Cerebellar nuclear complex (tissue), 1 donor: Measurements from ENCODE around the gene ATP1A1.

Source experiments
- DNase-seq, 2 experiments: peaks; one replicate each; lab custom pipeline; 2025; lab: John Stamatoyannopoulos, UW

Gene ATP1A1

DNA sequence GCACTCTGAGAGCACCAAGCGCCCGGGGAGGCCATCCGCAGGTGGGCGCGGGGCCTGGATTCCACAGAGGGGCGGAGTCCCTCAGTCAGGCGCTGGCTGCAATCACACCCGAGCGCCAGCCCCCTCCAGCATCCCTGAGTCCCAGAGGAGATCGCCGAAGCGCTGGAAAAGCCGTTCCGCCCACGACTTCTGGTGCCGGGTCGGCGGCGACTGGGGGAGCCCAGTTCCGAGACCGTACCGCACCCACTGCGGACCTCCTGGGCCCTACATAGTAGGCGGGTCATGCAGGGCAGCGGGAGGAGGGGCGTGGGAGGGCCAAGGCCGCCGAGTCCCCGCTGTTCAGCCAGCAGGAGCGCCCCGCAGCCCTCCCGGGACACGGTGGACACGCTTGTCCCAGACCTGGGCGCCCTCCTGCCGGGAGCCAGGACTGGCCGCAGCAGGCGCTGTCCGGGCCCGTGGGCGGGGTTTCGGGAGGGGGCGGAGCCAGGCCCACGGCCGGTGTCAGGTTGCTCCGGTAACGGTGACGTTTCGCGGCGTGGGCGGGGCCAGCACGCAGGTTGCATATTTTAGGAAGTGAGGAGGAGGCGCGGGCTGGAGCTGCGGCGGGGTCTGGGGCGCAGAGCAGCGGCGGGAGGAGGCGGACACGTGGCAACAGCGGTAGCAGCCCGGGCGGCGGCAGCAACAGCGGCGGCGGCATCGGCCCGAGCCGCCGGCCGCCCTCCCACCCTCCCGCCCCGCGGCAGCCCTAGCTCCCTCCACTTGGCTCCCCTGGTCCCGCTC is at the start of gene ATP1A1:
TSS of gene ATP1A1 (plus strand) at position 594 of the 780 bp plus-strand sequence. CDS start 268 bp downstream, outside the sequence.
- peak; percentile 79 to 81 for DNase-seq

DNA sequence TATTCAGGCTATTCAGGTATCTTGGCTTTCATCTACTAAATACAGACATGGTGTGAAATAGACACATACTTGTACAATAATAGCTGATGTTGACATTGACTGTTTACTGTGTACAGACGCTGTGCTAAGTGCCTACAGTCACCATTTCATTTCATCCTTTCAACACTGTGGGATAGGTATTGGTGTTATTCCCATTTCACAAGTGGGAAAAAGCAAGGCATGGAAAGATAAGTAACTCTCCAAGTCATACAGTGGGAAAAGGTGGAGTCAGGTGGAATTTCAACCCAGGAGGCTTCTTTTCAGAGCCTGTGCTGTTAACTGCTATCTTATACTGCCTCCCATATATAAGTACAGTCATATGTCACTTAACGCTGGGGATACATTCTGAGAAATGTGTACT is 49.6 kb upstream of the ATP1A1 start:
- DNase-seq: no peak

DNA sequence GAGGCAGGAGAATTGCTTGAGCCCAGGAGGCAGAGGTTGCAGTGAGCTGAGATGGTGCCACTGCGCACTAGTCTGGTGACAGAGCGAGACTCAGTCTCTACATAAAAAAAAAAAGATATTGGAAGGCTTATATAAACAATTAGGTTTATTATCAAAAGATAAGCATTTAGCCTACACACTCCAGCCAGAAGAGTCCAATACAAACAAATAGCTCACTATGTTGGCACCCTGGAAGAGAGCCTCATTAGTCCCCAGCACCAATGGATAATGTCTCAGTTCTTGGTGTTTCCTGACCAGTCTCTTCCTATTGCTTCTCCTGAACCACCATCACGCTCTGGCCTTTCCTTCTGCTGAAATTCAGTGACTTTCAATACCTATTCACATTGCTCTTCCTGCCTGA is 48.6 kb upstream of the ATP1A1 start:
- DNase-seq: no peak

DNA sequence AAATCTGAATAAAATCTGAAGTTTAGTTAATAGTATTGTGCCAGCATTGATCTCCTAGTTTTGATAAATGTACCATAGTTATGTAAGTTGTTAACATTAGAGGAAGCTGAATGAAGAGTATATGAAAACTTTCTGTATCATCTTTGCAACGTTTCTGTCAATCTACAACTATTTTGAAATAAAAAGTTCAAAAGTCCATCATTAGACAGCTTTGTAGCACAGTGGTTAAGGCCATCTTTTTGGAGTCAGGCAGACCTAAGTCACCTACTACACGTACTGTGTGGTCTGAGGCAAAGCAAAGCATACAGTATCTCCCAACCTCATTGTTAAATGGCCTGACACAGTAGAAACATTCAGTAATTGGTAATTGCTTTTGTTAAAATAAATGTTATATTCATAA is 47.9 kb upstream of the ATP1A1 start:
- DNase-seq: no peak

DNA sequence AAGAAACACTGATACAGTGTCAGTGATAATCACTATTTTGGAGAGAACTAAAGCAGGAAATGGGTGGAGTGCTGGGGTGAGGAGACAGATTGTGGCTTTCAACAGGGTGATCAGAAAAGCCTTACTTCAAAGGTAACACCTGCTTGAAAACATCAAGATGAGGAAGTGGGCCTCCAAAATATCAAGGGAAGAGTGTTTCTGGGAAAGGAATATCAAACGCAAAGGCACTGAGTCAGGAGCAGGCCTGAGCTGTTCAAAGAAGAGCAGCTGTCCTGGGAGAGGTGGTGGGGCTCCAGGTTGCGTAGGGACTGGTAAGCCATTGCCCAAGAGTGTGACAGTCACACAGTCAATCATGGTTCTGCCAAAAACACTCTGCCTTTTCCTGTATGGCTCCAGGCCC is 47.1 kb upstream of the ATP1A1 start:
- DNase-seq: no peak

DNA sequence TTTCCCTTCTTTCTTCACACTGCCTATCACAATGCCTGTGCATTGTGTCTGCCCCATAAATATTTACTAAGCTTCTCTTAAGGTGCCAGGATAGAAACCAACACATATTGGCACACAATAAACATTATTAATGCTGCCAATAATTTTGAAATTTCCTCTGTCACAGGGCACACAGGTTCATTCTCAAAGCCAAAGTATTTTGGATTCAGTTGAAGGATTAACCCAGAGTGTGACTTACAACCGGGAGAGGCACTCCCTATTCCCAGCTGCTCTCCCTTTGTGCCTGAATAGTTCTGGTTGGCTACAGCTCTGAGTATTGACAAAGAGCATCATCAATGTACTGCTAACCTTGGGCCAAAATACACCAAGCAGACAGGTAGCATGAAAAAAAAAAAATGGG is 46.6 kb upstream of the ATP1A1 start:
- no peak for DNase-seq

DNA sequence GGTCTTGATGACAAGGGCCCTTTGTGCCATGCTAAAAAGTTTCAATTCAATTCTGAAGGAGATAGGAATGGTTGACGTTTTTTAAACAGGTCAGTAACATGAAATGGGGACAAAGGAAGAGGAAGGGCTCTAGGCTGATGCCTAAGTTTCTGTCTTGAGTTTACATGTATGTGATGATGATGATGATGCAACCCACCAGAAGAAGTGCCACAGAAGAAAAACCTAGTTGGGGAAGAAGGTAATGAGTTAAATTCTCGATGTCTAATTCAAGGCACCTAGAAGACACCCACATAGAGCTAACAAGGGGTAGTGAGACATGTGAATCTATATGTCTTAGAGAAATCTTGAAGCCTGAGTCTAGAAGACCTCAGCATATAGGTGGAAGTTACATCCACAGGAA is 44.4 kb upstream of the ATP1A1 start:
- no peak for DNase-seq

DNA sequence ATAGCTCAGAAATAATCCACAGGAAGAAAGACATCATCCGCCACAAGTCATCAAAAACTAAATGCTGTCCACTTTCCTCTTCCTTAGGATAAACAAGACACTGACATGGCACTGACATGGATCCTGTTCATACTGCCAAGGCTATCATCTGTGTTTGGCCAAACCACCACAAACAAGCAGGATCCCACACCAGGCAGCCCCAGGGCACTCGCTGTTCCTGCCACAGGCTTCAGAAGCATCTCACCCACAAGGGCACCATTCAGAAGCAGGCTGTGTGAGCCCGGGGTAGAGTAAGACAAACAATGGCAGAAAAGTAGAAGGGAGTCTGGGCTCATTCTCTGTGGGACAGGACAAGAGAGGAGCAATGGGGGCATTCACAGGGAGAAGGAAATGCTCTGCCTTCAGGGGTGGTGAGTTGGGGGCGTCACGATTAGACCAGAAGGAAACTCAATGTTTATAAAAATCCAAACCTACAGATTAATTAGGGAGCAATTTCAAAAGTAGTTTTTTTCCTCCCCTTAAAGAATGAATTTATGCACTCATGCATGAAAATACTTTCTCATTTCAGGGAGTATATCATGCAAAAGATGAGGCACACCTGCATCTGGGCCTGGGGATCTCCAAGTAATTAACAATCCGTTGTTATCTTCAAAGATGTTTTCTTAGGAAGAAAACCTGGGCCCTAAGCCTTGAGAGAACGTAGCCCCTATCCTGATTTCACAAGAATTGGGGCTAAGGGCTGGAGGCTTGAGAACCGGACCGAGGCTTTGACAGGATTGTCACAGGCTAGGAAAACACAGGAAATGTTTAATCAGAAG is 43.3 kb upstream of the ATP1A1 start:
- DNase-seq: no peak

DNA sequence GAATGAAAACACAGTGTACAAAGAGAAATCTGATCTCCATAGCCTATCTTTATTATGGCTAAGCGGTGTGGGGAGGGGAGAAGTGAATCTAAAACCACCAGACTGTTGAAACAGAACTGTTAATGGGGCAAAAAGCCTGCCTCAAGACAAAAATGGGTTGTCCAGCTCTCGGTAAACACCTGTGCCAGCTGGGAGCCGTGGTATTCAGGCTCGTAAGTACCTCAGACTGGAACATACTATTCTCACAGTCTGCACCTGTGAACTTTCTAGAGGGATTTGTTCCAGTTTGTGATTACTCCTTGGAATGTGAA is 42.7 kb upstream of the ATP1A1 start:
- DNase-seq: no peak

DNA sequence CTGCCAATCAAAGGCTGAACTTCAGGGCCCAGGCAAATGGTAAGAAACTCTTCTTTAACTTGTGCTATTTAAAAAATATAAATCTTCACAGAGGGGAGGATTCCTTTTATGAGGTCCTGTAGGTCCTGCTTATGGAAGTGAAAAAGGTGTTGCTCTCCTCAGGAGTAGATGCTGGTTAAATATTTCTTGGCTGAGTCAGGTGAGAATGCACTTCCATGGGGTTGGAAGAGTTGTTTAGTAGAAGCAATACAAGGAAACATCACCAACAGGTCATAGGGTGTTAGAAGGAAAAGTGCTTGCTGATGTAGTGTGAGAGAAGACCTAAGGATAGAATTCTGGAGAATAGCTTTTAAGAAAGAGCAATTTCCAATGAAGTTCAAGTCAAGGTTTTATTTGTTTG is 42.2 kb upstream of the ATP1A1 start:
- no peak for DNase-seq

DNA sequence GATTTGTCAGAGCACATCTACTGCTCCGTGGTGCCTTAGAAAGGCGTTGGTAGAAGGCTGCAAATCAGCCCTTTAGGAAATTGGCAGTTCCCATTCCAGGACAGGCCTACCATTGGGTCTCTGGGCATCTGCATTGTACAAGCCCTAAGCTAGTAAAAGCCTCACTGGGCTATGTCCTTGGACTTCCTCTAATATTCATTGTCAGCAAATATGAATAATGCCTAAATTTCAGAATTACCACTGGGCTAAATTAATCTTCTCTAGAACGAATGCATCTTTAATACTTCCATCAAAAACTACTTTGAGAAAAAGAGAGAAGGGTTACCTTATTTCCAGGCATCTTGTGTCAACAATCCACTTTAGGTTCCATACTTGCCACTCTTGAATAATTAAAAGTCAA is 41.5 kb upstream of the ATP1A1 start:
- no peak for DNase-seq

DNA sequence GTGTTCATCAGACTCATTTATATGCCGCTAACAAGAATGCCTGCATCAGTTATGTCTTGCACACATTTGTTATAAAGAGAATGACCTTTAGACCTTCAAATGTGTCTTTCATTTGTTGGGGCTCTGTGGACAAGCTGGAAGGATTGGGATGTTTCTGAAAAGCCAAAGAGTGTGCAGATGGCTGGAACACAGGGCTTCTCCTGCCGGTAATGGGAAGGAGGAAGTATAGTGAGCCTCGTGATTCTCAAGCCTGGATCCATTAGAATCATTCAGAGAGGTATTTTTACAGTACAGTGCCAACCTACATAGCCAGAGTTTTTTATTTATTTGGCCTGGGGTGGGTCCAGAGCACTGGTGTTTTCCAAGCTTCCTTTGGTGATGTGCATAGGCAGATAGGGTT is 40.6 kb upstream of the ATP1A1 start:
- no peak for DNase-seq

DNA sequence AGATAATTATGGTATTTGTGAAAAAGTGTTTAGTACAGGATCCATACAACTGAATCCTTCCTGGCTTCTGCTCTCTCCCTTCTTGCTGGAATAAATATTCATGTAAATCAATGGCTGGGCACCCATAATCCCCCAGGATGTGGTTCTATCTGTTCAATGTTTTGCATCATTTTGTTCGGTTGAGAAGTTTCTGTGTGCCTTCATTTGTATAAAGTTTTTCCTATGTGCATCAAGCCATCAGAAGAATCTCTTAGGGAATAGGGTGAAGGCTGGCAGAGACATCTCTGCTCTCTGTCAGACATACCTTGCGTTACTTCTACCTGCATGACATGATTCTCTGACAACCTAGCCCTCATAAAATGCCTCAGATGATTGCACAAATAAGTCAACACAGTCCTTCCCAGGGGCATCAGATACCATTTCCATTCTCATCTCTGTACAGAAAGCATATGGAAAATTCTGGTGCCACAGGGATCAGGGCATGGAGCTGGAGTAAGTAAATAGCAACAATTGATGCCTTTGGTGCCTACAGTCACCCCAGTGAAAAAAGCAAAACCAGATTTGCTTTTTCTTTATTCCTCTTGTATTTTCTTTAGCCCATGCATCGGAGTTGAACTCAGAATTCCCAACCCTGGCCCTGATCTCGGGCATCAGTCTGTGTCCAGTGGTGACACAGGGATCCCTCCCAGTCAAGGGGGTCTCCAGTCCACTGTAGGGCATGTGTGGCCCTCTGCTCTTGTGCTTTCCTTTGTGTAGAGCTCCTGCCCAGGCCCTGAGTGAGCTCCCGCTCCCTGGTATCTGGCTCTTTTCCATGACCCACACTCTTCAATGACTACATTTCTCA is 39.7 kb upstream of the ATP1A1 start:
- no peak for DNase-seq

DNA sequence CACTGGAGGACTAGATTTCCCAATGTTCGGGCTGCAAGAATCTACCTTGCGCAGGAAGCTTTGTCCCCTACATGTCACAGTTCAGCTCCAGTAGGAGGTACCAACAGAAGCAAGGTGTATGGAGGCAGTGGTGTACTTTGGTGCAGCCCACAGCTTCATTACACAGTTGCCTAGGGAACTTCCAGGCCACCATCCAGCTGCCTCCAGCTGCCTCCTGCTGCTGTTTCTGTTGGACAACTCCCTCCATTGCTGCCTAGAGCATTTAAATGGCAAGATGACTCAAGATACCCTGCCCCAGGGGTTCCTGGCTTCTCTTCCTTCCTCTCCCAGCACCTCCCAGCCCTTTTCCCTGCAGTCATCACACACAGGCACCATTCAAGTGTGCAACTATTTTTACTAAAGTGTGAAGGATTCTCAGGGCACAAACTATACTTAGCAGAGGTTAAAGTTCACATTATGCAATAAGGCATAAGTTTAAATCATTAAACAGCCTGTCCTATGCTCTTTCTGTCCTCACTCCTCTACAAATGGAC is 39.0 kb upstream of the ATP1A1 start:
- no peak for DNase-seq

DNA sequence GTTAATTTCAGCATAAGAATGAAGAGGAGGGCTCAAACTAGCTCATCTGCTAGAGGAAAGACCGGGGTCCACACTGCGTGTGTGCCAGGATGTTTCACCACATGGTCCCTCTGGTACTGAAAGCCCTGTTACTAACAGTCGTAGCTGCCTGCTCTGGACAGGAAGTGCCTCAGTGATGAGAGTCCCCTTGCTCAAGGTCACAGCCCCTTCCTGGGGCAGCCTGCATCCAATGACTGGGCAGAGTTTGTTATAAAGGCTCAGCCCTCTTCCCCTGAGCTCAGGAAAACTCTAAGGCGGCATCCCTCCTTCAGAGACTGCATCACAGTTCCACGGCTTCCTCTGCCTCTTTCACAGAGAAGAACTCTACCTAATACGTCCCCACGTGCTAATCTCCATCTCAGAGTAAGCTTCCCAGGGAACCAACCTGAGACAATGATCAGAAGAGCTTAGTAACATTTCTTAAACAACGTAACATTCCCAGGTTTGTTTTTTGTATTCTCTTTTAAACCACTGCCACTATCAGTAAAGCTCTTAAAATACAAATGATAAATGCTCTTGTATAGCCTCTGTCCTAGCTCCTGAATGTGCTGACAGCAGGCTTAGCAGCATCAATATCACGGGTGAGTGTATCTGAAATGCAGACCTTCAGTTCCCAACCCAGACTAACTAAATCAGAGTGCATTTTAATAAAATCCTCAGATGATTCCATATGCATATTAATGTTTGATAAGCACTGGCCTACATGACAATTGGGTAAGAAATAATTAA is 38.0 kb upstream of the ATP1A1 start:
- DNase-seq: peak in 1 of 2 experiments; percentile 45

DNA sequence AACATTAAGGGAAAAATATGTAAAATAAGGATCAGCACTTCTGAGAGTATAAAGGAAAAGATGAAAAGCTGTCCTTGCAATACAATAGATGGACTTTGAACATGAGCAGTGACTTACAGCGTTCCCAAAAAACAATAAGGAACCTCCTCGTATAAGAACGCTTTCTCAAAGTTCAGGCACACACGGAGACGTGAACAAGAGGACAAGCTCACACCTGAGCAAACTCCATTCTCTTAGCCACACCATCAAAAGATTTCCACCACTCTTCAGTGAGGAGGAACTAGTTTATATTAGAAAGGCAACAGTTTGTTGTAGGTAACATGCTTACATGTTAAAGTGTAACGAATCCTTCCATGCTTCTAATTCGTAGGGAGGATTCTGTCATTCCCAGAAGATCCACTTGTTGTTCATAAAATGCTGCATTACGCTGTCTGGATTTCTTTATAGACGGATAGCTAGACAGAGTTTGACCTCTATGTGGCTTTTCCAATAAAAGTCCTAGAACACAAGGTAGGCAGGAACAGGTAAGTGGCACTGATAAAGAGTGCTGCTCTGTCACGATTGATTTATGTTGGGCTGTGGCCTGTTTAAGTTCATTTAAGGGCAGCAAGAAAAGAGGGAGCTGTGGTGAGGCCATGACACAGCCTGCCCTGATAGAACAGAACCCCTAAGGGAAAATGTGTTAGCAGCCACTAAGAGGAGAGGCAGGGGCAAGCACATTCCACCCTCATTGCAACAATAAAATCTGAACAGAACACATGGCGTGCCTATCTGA is 37.0 kb upstream of the ATP1A1 start:
- no peak for DNase-seq

DNA sequence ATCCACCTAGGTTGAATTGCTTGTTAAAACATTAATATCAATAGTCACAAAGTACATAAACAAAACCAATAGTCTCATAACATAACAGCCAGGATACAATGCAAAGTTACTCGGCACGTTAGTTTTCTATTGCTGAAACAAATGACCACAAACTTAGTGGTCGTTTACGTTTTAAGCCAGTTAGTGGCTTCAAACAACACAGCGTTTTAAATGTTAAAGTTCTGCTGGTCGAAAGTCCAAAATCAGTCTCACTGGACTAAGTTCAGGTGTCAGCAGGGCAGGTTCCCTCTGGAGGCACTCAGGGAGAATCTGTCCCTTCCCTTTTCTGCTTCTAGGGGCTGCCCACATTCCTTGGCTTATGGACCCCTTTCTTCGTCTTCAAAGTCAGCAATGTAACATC is 35.6 kb upstream of the ATP1A1 start:
- no peak for DNase-seq

DNA sequence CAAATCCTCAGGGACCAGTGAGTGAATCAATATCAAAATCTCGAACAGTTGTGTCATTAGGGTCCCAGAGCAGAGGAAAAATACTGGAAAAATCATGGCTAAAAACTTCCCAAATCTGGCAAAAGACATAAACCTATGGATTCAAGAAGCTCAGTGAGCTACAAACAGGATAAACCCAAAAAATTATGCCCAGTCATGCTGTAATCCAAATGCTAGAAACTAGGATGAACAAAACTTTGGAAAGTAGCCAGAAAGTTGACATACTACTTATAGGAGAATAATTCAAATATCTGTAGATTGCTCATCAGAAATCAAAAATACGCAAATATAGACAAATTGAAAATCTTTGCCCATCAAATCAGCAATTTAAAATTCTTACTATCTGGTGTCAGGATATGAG is 34.6 kb upstream of the ATP1A1 start:
- DNase-seq: no peak

DNA sequence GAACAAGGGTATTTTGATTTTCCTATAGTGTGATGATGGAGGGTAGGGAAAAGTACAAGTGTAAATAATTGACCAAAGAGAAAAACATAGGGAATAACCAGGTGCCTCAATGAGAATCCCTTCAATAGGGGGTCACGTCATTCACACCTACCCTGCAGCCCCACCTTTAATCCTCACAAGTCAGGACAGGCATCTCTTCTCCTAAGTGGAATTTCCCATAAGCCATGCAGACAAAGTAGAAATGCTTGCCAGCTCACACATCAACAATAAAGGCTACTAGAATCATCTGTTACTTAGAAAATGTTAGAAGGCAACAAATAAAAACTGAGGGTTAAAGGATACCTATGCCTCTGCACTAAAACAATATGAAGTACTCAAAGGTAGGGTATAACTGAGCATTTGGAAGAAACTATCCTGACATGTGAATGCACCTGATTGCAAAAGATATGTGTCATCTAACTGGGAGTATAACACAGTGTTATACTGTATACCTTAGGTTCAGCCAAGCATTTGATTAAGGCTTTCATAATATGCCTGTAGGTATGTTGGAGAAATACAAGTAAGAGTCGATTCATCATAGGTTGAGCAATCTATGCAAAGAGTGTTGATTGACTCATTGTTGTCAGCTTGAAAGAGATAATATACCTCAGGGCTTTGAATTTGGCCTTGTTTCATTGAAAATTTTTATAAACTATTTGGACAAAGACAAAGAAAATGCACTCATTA is 32.4 kb upstream of the ATP1A1 start:
- no peak for DNase-seq

DNA sequence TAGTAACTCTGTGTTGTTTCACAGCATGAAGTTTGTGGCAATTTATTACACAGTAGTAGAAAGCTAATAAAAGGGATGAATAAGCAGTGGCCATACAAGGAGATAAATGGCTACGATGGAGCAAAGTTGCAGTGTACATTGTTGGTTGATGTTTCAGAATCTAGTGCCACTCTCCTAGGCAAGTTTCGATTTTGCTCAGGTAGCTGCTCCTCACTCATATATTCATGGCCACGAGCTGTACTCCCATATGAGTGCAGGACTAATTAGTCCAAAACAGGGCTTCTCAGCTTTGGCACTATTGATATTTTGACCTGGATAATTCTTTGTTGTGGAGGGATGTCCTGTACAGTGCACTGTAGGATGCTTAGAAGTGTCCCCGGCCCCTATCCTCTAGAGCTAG is 30.0 kb upstream of the ATP1A1 start:
- no peak for DNase-seq
